Choroid plexus epithelial cell (primary cell): ENCODE results near the gene GLP2R.

Experiments
- DNase-seq: peaks from one replicate; pipeline ENCODE4 v3.0.0-alpha.2; 2010; ENCODE audit warnings: low read depth
- H3K4me3 ChIP-seq: 2 replicates; pipeline ENCODE4 v1.5.1; 2011; ENCODE audit warnings: low read depth, mild to moderate bottlenecking, control low read depth, low read length, moderate library complexity
- TF ChIP-seq, protein P1 (sequence below): conservative IDR thresholded peaks from 2 replicates; pipeline ENCODE4 v1.5.1; 2011; ENCODE audit warnings: low read depth, mild to moderate bottlenecking, control low read depth, inconsistent platforms, low read length, moderate library complexity

GLP2R gene

DNA sequence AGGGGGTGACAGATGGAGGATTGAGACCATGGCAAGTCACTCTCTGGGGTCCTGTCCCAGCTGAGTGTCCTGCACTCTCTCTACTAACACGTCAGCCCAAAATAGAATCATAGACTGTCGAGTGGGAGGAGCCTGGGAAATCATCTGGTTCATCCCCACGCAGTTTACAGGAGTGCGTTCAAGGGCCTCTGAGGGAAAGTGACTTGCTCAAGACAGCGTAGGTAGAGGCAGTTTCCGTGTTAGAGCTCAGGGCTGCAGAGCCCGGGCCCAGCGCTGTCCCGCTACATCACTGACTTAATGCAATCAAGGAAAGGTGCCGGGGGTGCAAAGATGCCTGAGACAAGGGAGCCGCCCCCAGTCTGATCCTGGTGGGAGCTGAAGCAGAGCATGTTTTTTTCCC lies 14.2 kb upstream of the GLP2R start:
- no peak for DNase-seq
- TF ChIP-seq, protein P1, sequence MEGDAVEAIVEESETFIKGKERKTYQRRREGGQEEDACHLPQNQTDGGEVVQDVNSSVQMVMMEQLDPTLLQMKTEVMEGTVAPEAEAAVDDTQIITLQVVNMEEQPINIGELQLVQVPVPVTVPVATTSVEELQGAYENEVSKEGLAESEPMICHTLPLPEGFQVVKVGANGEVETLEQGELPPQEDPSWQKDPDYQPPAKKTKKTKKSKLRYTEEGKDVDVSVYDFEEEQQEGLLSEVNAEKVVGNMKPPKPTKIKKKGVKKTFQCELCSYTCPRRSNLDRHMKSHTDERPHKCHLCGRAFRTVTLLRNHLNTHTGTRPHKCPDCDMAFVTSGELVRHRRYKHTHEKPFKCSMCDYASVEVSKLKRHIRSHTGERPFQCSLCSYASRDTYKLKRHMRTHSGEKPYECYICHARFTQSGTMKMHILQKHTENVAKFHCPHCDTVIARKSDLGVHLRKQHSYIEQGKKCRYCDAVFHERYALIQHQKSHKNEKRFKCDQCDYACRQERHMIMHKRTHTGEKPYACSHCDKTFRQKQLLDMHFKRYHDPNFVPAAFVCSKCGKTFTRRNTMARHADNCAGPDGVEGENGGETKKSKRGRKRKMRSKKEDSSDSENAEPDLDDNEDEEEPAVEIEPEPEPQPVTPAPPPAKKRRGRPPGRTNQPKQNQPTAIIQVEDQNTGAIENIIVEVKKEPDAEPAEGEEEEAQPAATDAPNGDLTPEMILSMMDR: no peak

DNA sequence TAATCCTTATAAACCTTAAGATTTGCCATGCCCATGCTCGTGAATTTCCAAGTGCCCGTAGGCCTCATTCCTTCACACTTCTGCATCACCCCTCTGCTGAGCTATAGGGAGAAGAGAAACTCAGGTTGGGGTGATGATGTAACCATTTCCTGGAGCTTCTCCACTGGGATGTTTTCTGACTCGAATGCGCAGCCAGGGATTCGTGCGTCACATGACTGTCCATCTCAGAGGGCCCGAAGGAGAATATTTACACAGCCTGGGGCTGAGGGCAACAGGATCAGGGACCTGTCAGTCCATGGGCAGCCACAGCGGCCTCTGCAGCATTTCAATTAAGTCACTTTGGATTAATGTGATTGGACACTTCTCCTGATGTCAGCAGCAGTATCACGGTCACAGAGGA lies 12.6 kb upstream of the GLP2R start:
- TF ChIP-seq, protein P1: no peak
- H3K4me3 ChIP-seq: no peak overlapping the region
- no peak for DNase-seq

More for the DNA sequence above, 14.2 kb upstream of the GLP2R start:
- H3K4me3 ChIP-seq: no peak overlapping the region

DNA sequence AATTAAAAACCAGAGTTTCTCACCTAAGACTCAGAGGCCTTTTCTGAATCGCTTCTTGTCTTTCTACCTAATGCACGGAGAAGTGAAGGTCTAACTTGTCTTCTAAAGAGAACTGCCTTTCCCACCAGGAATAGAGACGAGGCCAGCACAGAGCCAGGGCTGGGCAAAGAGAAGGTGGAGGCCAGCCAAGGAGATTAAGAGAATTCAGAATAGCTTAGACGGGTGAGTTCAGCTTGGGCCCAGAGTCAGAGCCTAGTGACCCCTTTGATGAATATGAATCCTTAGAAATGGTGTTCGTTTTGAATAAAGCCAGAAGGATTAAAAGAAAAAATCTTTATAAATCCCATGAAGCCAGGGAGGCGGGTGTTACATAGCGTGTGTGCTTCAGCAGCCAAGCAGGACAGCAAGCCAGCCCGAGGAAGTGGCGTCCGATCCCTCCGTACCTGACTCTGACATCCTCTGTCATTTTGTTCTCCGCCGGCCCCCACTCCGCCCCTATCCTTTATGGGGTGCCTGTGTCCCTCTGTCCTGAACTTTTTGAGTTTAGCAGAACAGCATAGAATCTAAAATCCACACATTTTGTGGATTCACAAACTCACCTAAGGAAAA lies 11.3 kb upstream of the GLP2R start:
- DNase-seq: no peak
- TF ChIP-seq, protein P1: no peak
- H3K4me3 ChIP-seq: no peak overlapping the region

DNA sequence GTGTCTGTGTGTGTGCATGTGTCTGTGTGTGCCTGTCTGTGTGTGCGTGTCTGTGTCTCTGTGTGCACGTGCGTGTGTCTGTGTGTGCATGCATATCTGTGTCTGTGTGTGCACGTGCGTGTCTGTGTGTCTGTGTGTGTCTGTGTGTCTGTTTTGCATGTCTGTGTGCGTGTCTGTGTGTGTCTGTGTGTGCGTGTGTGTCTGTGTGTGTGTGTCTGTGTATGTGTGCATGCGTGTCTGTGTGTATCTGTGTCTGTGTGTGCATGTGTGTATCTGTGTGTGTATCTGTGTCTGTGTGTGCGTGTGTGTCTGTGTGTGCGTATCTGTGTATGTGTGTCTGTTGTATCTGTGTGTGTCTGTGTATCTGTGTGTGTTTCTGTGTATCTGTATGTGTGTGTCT lies 9.3 kb upstream of the GLP2R start:
- TF ChIP-seq, protein P1: no peak

DNA sequence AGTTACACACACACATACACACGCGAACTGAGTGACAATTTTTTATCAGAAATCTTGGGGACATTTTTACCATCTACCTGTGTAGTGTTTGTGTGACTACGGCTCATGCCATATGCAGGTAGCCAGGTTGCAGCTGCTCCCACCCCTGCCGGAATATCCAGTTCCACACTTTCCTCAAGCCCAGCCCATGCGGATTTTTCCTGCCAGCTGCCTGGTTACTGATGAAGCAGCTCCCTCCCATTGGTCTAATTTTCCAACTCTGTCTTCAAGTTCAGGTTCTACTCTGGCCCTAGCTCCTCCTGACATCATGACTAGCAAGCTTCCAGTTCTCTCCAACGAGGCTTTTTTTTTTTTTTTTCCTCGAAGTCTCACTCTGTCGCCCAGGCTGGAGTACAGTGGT lies 8.6 kb upstream of the GLP2R start:
- H3K4me3 ChIP-seq: no peak overlapping the region
- TF ChIP-seq, protein P1: no peak
- DNase-seq: peak; percentile 80

More for the DNA sequence above, 9.3 kb upstream of the GLP2R start:
- no peak for DNase-seq
- H3K4me3 ChIP-seq: no peak overlapping the region

DNA sequence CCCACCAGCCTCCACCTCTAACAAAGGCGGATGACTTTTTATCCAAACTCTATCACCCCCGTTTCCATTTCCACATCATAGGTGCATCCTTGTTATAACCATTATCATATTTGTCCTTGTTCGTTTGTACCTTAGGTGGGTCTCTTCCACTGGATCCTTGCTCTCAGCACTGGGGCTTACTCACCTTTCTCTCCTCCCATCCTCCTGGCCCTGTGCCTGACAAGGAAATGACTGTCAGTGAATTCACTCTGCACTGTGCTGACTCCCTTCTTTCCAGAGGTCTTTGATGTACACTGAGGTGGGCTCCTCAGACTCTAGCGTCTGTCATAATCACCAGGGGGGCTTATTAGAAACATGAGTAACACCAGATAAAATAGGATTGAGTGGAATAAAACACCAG lies 7.0 kb upstream of the GLP2R start:
- TF ChIP-seq, protein P1: no peak
- no peak for DNase-seq

DNA sequence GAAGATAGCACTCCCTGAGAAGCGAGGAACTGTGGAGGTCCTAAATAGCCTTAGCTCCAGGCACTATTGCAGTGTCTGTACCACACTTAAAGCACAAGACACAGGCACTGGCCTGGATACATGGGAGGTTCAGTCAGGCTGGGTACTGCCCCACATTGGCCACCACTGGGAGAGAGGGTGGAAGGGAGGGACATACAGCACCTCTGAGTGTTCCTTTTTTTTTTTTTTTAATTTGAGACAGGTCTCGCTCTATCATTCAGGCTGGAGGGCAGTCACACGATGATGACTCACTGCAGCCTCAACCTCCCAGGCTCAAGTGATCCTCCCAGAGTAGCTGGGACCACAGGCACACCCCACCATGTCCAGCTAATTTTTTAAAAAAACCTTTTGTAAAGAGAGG lies 5.3 kb upstream of the GLP2R start:
- TF ChIP-seq, protein P1: no peak
- H3K4me3 ChIP-seq: no peak overlapping the region
- DNase-seq: no peak

More for the DNA sequence above, 7.0 kb upstream of the GLP2R start:
- H3K4me3 ChIP-seq: no peak overlapping the region
